ENCODE results near the gene BHMT. TPM values are rescaled to one million over a fixed set of nuclear protein-coding genes. Genes with fewer than 3 reads are reported as not detected.

The BHMT gene
- total RNA-seq, 1 experiment from 2014 or later = 0.72 TPM

DNA sequence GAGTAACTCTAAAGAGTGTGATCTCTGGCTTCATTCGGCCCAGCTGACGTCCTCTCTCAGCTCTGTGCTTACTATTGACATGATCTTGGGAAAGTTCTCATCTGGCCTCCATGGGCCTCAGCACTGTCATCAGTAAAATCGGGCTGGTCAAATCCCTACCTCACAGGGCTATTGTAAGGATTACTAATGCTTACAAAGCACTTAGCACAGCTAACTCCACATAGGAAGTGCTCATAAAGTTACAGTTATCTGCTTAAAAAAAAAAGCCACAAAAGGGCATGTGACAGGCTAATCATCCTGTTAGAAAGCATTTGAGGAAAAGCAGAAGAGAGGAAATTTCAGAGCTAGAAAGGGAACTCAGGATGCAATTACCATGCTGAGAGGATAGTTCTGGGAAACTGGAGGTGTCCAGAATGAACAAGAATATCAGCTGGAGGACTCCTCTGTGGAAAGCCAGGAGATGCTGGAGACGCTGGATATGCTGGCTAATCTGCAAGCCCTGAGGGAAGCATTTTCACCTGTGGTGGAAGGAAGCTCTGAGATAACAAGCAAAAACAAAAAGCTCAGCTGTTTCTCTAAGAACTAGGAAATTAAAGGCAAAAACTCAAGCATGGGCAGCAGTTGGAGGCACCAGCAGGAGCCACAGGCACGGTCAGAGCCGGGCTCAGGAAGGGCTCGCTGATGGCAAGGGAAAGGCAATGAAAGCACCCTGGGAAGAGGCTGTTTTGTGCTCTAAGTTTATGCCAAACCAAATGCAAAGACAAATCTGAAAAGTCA lies 4.4 kb upstream of the BHMT start:
- Histone ChIP-seq H3T11ph (ENCODE audit: low read length) (no peak overlapping the region), H3K23me2 (ENCODE audit: insufficient read length, low read depth, low read length, poor library complexity, severe bottlenecking) (peaks cover 9% of the 10 kb centered on the region), H2BK20ac (ENCODE audit: low read depth, low read length, poor library complexity, severe bottlenecking) (no peak overlapping the region), H3K14ac (ENCODE audit: insufficient read depth, low read length) (no peak overlapping the region), H4K8ac (replicated peaks; ENCODE audit: insufficient read length, low read depth, low read length) (no peak overlapping the region), H2BK120ac (ENCODE audit: low read depth, low read length, poor library complexity, severe bottlenecking) (no peak overlapping the region), H3K4me1 (ENCODE audit: insufficient read depth, low read length) (no peaks in the 10 kb centered on the region; the same call in 1 of the 2 replicates), H3K79me1 (ENCODE audit: insufficient read depth, low read depth, low read length, poor library complexity, severe bottlenecking) (no peaks in the 10 kb centered on the region), H2BK15ac (ENCODE audit: low read depth, low read length) (no peak overlapping the region), H3K18ac (ENCODE audit: insufficient read length, low read depth, low read length) (no peak overlapping the region), H3K9me3 (ENCODE audit: control insufficient read depth, low read depth, low read length) (no peaks in the 10 kb centered on the region), H3K4ac (ENCODE audit: low read depth, low read length) (no peak overlapping the region), H2AK5ac (ENCODE audit: insufficient read length, low read length) (no peak overlapping the region), H4K5ac (ENCODE audit: insufficient read length, low read depth, low read length) (no peak overlapping the region), H3K23ac (ENCODE audit: insufficient read length, low read depth, low read length) (no peak overlapping the region), H3K27me3 (ENCODE audit: insufficient read depth, low read length) (peaks cover 5% of the 10 kb centered on the region; the same call in 1 of the 2 replicates), H3K9ac (ENCODE audit: extremely low read depth, insufficient read length, low read length) (no peak overlapping the region), H3K4me2 (ENCODE audit: insufficient read depth, insufficient read length, low read length) (no peak overlapping the region), H4K91ac (ENCODE audit: insufficient read length, low read depth, low read length) (no peak overlapping the region), H3K27ac (ENCODE audit: insufficient read length, low read depth, low read length) (no peak overlapping the region), H2BK5ac (ENCODE audit: insufficient read length, low read length) (no peak overlapping the region), H4K20me1 (ENCODE audit: control insufficient read depth, insufficient read depth, insufficient read length) (no peaks in the 10 kb centered on the region), H2AFZ (ENCODE audit: low read length) (no peak overlapping the region), H3K56ac (ENCODE audit: insufficient read length, low read depth, low read length) (no peak overlapping the region), H3K79me2 (ENCODE audit: insufficient read depth, low read length) (no peaks in the 10 kb centered on the region), H2BK12ac (ENCODE audit: insufficient read length, low read depth, low read length) (no peak overlapping the region)
- Mint-ChIP-seq H3K4me3 (no peak overlapping the region), H3K9me3 (no peaks in the 10 kb centered on the region; a peak in 2 of 5 replicates), H3K4me1 (peaks cover 3 to 6% of the 10 kb centered on the region in 2 experiments), H3K36me3 (ENCODE audit: insufficient read depth in 1 of 3, low read depth in 3 of 3) (peaks cover 0 to 2% (median 0%) of the 10 kb centered on the region in 3 experiments; a peak in 1 of 7 replicates), H3K27me3 (ENCODE audit: low read depth) (peaks cover 23% of the 10 kb centered on the region), H3K27ac (no peak overlapping the region; a peak in 1 of 7 replicates)
- no peak for DNase-seq
- TF ChIP-seq, protein P1, sequence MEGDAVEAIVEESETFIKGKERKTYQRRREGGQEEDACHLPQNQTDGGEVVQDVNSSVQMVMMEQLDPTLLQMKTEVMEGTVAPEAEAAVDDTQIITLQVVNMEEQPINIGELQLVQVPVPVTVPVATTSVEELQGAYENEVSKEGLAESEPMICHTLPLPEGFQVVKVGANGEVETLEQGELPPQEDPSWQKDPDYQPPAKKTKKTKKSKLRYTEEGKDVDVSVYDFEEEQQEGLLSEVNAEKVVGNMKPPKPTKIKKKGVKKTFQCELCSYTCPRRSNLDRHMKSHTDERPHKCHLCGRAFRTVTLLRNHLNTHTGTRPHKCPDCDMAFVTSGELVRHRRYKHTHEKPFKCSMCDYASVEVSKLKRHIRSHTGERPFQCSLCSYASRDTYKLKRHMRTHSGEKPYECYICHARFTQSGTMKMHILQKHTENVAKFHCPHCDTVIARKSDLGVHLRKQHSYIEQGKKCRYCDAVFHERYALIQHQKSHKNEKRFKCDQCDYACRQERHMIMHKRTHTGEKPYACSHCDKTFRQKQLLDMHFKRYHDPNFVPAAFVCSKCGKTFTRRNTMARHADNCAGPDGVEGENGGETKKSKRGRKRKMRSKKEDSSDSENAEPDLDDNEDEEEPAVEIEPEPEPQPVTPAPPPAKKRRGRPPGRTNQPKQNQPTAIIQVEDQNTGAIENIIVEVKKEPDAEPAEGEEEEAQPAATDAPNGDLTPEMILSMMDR (conservative IDR thresholded peaks at IDR 0.05) = no peak
- WGBS (ENCODE audit: extremely low coverage, insufficient read length, low lambda C conversion rate) = no CpG with 5 or more reads among the region's 7 CpGs
